HCT116 (cell line): ENCODE results near the gene UBE2V1. TPM values are rescaled to one million over a fixed set of nuclear protein-coding genes. Genes with fewer than 3 reads are reported as not detected.
A peak's percentile ranks its signal among the peaks of the same experiment; 100 is the strongest.
"Not testable (repeated sequence)": the region's sequence is repeated elsewhere in the genome, so short reads cannot be mapped to it uniquely, and the experiment has no call there.

ENCODE experiments used
- ATAC-seq: fragments of 200-7000 bp; cut with Tn5 transposase; 2 replicates; pipeline ENCODE4 v1.9.1; 2020; ENCODE audit warnings: mild to moderate bottlenecking, moderate library complexity
- BruUV-seq: library from RNA; stranded (reverse); fragments of 400-500 nt; replicated peaks from 2 replicates; lab custom pipeline; 2021; lab: Mats Ljungman, UMichigan
- CTCF ChIA-PET: fragments of 300-600 bp; sonication (Branson Sonifier 250); formaldehyde crosslinking; loops from one replicate; lab custom pipeline; 2021; ENCODE audit warnings: antibody characterized with exemption; lab: Charles Lee
- POLR2A ChIA-PET: fragments of 300-600, 350-600 bp; sonication (Branson Sonifier 250); formaldehyde crosslinking; loops from one replicate; lab custom pipeline; 2021; ENCODE audit warnings: antibody characterized with exemption; lab: Charles Lee
- RAD21 ChIA-PET, 2 experiments: fragments of 300-600 bp; sonication (Branson Sonifier 250); formaldehyde crosslinking; loops; one replicate each; lab custom pipeline; 2023; ENCODE audit warnings: low total read pairs in 2 of 2; ENCODE audit not compliant: uncharacterized antibody in 2 of 2, unreplicated experiment in 2 of 2, low non-redundant PET in 1 of 2; lab: Charles Lee
- DNase-seq: peaks from one replicate; pipeline ENCODE4 v3.0.0-alpha.2; 2010; ENCODE audit warnings: low read depth, low spot score
- H2AFZ ChIP-seq: fragments of 200-600 bp; shearing (Covaris generic), sonication (generic); 2 replicates; pipeline ENCODE4 v1.6.1; 2017; ENCODE audit warnings: low read depth, mixed run types, mixed read lengths, antibody characterized with exemption, low read length; ENCODE audit not compliant: poor library complexity, severe bottlenecking
- H3K27ac ChIP-seq: 2 replicates; pipeline ENCODE4 v1.5.1; 2012; ENCODE audit warnings: low read depth, low read length
- H3K27me3 ChIP-seq: fragments of 200-600 bp; sonication (generic); 2 replicates; pipeline ENCODE4 v1.6.1; 2016; ENCODE audit warnings: mixed run types, low read length, mixed read lengths; ENCODE audit not compliant: insufficient read depth
- H3K36me3 ChIP-seq, 2 experiments: fragments of 200-500 bp in 1 of 2; fragments of 200-600 bp in 1 of 2; sonication (Bioruptor generic) in 1 of 2; sonication (generic) in 1 of 2; 2 replicates each; pipeline versions ENCODE4 v1.5.1 to v1.6.1; 2014 to 2016; ENCODE audit warnings: low read length in 2 of 2, inconsistent platforms in 1 of 2, mixed read lengths in 1 of 2, mixed run types in 1 of 2; ENCODE audit not compliant: insufficient read depth in 2 of 2, control insufficient read depth in 1 of 2
- H3K4me1 ChIP-seq, 2 experiments: fragments of 200-600 bp in 1 of 2; sonication (generic) in 1 of 2; 2 replicates each; pipeline versions ENCODE4 v1.5.1 to v1.6.1; 2012 to 2017; ENCODE audit warnings: low read length in 2 of 2, inconsistent platforms in 1 of 2, mild to moderate bottlenecking in 1 of 2, mixed read lengths in 1 of 2, mixed run types in 1 of 2, moderate library complexity in 1 of 2; ENCODE audit not compliant: insufficient read depth in 2 of 2, control insufficient read depth in 1 of 2
- H3K4me2 ChIP-seq: fragments of 200-600 bp; sonication (generic); 2 replicates; pipeline ENCODE4 v1.6.1; 2017; ENCODE audit warnings: mixed run types, low read length, mixed read lengths
- H3K4me3 ChIP-seq, 2 experiments: fragments of 200-600 bp in 1 of 2; sonication (generic) in 1 of 2; replicated peaks in 1 of 2; 2 replicates each; pipeline ENCODE4 v1.5.1; 2011 to 2016; ENCODE audit warnings: low read length in 2 of 2, control low read depth in 1 of 2, low read depth in 1 of 2, mild to moderate bottlenecking in 1 of 2, mixed read lengths in 1 of 2, mixed run types in 1 of 2
- H3K79me2 ChIP-seq: fragments of 200-600 bp; sonication (generic); 2 replicates; pipeline ENCODE4 v1.6.1; 2017; ENCODE audit warnings: mild to moderate bottlenecking, mixed run types, low read length, moderate library complexity, mixed read lengths; ENCODE audit not compliant: insufficient read depth
- H3K9ac ChIP-seq: fragments of 200-600 bp; sonication (generic); 2 replicates; pipeline ENCODE4 v1.6.1; 2016; ENCODE audit warnings: low read length, mixed read lengths
- H3K9me2 ChIP-seq: fragments of 200-600 bp; sonication (generic), shearing (Covaris generic); 2 replicates; pipeline ENCODE4 v1.6.1; 2017; ENCODE audit warnings: mixed run types, mild to moderate bottlenecking, moderate library complexity; ENCODE audit not compliant: insufficient read depth
- H3K9me3 ChIP-seq, 2 experiments: fragments of 200-500 bp in 1 of 2; fragments of 200-600 bp in 1 of 2; sonication (Bioruptor generic) in 1 of 2; sonication (generic) in 1 of 2; 2 replicates each; pipeline ENCODE4 v1.6.1; 2014 to 2017; ENCODE audit warnings: low read length in 2 of 2, mixed read lengths in 2 of 2, inconsistent platforms in 1 of 2, low read depth in 1 of 2, mild to moderate bottlenecking in 1 of 2, mixed run types in 1 of 2, moderate library complexity in 1 of 2; ENCODE audit not compliant: control insufficient read depth in 1 of 2, insufficient read depth in 1 of 2
- H4K20me1 ChIP-seq: fragments of 200-600 bp; sonication (generic), shearing (Covaris generic); 2 replicates; pipeline ENCODE4 v1.6.1; 2017; ENCODE audit warnings: mixed run types, mild to moderate bottlenecking, moderate library complexity; ENCODE audit not compliant: insufficient read depth
- CEBPB ChIP-seq: IDR thresholded peaks from 2 replicates; pipeline ENCODE4 v1.6.1; 2012; ENCODE audit warnings: low read depth
- FOSL1 ChIP-seq: IDR thresholded peaks from 2 replicates; pipeline ENCODE4 v1.6.1; 2012; ENCODE audit warnings: low read depth
- POLR2AphosphoS5 ChIP-seq: IDR thresholded peaks from 2 replicates; pipeline ENCODE4 v1.6.1; 2011; ENCODE audit warnings: mild to moderate bottlenecking, low read depth, low read length, moderate library complexity
- intact Hi-C: fragments of 100-400 bp; cut with micrococcal nuclease; formaldehyde crosslinking; loops from 2 replicates; pipeline ENCODE4 v1.10.0; 2022
- total RNA-seq: library from RNA; stranded (reverse); gene quantifications from one replicate; pipeline ENCODE4 v1.2.1, GENCODE V29; 2021; ENCODE audit not compliant: unreplicated experiment

UBE2V1 gene
- total RNA-seq, 1 experiment from 2014 or later: 114 TPM

DNA sequence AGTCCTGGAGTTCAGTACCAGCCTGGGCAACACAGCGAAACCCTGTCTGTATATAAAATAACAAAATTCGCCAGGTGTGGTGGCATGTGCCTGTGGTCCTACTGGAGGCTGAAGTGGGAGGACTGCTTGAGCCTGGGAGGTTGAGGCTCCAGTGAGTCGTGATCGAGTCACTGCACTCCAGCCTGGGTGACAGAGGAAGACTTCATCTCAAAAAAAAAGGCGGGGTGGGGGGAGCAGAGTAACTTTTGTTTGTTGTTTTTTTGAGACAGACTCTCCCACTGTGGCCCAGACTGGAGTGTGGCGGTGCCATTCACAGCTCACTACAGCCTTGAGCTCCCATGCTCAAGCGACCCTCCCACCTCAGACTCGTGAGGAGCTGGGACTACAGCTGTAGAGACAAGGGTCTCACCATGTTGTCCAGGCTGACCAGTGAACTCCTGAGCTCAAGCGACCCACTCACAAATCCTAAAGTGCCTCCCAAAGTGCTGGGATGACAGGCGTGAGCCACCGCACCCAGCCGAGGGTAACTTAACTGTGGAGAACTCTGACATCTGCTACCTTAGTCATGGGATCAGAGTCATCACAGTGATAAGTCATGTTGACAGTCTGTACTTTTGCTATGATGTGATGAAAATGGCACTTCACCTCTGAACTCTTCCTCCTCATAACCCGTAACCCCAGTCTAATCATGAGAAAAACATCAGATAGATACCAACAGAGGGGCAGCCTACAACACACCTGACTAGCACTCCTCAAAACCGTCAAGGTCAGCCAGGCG lies 24.1 kb upstream of the UBE2V1 start:
- Histone ChIP-seq H3K79me2 (peaks cover 96% of the 10 kb centered on the region), H3K27me3 (no peaks in the 10 kb centered on the region), H2AFZ (no peak overlapping the region), H3K9ac (peak overlapping the region; percentile 34; the same call in 1 of the 2 replicates), H3K9me2 (no peaks in the 10 kb centered on the region), H3K4me3 (peak overlapping the region in 1 of 2 experiments; percentile 12; a peak in 1 of 4 replicates), H3K4me2 (peak overlapping the region; percentile 64), H4K20me1 (no peaks in the 10 kb centered on the region), H3K4me1 (peaks cover 28 to 54% of the 10 kb centered on the region in 2 experiments), H3K9me3 (no peaks in the 10 kb centered on the region), H3K36me3 (peaks cover 24 to 29% of the 10 kb centered on the region in 2 experiments), H3K27ac (no peak overlapping the region)
- BruUV-seq: no TSS peak
- DNase-seq (no peak), ATAC-seq (peak; percentile 38; the same call in 1 of the 2 replicates)
- no peak for TF ChIP-seq POLR2AphosphoS5
- TF ChIP-seq CEBPB: no peak
- TF ChIP-seq FOSL1: peak; percentile 76
- ChIA-PET POLR2A (no interaction called here), CTCF (interaction anchor here (2.2 kb wide), 1 partner anchor 17 kb away, joined by 6 read pairs; no protein-coding TSS in a partner anchor), RAD21 (no interaction called here)
- intact Hi-C loops: no loop called here

DNA sequence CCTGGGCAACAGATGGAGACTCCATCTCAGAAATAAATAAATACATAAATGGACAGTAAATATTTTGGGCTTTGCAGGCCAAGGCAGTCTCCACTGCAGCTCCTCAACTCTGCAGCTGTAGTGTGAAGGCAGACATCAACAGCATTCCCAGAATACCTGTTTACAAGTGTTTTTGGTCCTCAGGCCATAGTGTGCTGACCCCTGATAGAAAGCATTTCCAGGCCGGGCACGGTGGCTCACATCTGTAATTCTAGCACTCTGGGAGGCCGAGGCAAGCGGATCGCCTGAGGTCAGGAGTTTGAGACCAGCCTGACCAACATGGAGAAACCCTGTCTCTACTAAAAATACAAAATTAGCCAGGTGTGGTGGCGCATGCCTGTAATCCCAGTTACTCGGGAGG lies 22.2 kb upstream of the UBE2V1 start:
- H3K27ac ChIP-seq, POLR2A ChIA-PET, BruUV-seq, H3K4me2 ChIP-seq, H4K20me1 ChIP-seq, intact Hi-C loops, H3K9me3 ChIP-seq, H3K27me3 ChIP-seq, DNase-seq, CTCF ChIA-PET, ATAC-seq, H3K4me3 ChIP-seq, H2AFZ ChIP-seq, H3K9ac ChIP-seq, H3K9me2 ChIP-seq: not testable (repeated sequence)
- H3K4me1 ChIP-seq: peaks cover 28 to 37% of the 10 kb centered on the region in 2 experiments
- H3K79me2 ChIP-seq: peaks cover 91% of the 10 kb centered on the region
- RAD21 ChIA-PET: interaction anchor here (0.6 kb wide), 2 partner anchors 32 to 44 kb away, joined by 3 read pairs; no protein-coding TSS in a partner anchor
- peaks cover 16 to 18% of the 10 kb centered on the region in 2 experiments; a peak in 3 of 4 replicates for H3K36me3 ChIP-seq
